Vagina (tissue), 2 donors: ENCODE results near the gene JAKMIP1.

Experiments
- POLR2A ChIP-seq, 2 donors: fragments of 450-650 bp; IDR thresholded peaks; one replicate each; pipeline ENCODE4 v1.6.1; 2017; ENCODE audit warnings: antibody characterized with exemption in 2 of 2, mild to moderate bottlenecking in 2 of 2, moderate library complexity in 2 of 2
- POLR2AphosphoS5 ChIP-seq, 2 donors: sonication (generic); formaldehyde crosslinking; IDR thresholded peaks; one replicate each; pipeline ENCODE4 v1.9.0; 2017; ENCODE audit warnings: antibody characterized with exemption in 2 of 2, mild to moderate bottlenecking in 2 of 2, low read depth in 1 of 2; ENCODE audit not compliant: insufficient read depth in 1 of 2

DNA sequence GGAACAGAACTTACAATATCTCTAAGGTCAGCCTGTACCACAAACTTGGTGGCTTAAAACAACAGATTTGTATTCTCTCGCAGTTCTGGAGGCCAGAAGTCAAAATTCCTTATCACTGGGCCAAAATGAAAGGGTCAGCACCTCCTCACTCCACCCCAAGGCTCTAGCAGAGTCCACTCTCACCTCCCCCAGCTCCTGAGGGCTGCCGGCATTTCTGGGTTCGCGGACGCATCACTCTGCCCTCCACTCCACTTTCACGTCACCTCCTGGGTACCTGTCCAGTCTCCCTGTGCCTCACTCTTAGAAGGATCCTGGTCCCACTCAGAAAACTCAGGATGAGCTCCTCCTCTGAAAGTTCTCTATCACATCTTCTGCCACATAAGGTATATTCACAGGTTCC is 34.6 kb downstream of the JAKMIP1 start:
- TF ChIP-seq POLR2A (IDR thresholded peaks at IDR 0.05): no peak
- TF ChIP-seq POLR2AphosphoS5 (IDR thresholded peaks at IDR 0.05; ENCODE audit: insufficient read depth in 1 of 2, low read depth in 1 of 2): no peak
